Endothelial cell of umbilical vein (primary cell): ENCODE measurements around the gene CNST. TPM values are rescaled to one million over a fixed set of nuclear protein-coding genes. Genes with fewer than 3 reads are reported as not detected.

Experiments
- BruUV-seq: library from RNA; stranded (reverse); fragments of 400-500 nt; replicated peaks from 2 replicates; lab custom pipeline; 2021; lab: Mats Ljungman, UMichigan
- CTCF ChIA-PET: fragments of 300-600, 350-600 bp; sonication (Branson Sonifier 250); formaldehyde crosslinking; loops from one replicate; lab custom pipeline; 2021; ENCODE audit warnings: antibody characterized with exemption, inconsistent platforms; lab: Charles Lee
- POLR2A ChIA-PET: fragments of 300-600, 350-600 bp; sonication (Branson Sonifier 250); formaldehyde crosslinking; loops from one replicate; lab custom pipeline; 2021; ENCODE audit warnings: antibody characterized with exemption, inconsistent platforms; lab: Charles Lee
- DNase-seq: peaks from one replicate; pipeline ENCODE4 v3.0.0-alpha.2; 2011; ENCODE audit warnings: low read depth, low spot score
- FAIRE-seq: peaks from 2 replicates; lab custom pipeline; 2011; peaks lifted over from hg19 to GRCh38; lab: Jason Lieb, UNC
- H2AFZ ChIP-seq: 2 replicates; pipeline ENCODE4 v1.6.0; 2012; ENCODE audit warnings: low read depth, low read length, control low read depth, inconsistent platforms
- H3K27ac ChIP-seq: 2 replicates; pipeline ENCODE4 v1.5.1; 2011; ENCODE audit warnings: low read depth, mild to moderate bottlenecking, control low read depth, low read length, moderate library complexity; ENCODE audit not compliant: insufficient read depth
- H3K27me3 ChIP-seq, 2 experiments: 2 replicates each; pipeline versions ENCODE4 v1.6.0 to v1.6.1; 2011; ENCODE audit warnings: low read length in 2 of 2, mixed read lengths in 1 of 2; ENCODE audit not compliant: control insufficient read depth in 2 of 2, insufficient read depth in 2 of 2
- H3K36me3 ChIP-seq, 2 experiments: 2 replicates in 1 of 2; 3 replicates in 1 of 2; pipeline ENCODE4 v1.5.1; 2011; ENCODE audit warnings: low read length in 2 of 2, mild to moderate bottlenecking in 1 of 2, moderate library complexity in 1 of 2; ENCODE audit not compliant: control insufficient read depth in 2 of 2, insufficient read depth in 2 of 2; ENCODE audit errors: extremely low read depth in 1 of 2
- H3K4me1 ChIP-seq: 3 replicates; pipeline ENCODE4 v1.5.1; 2011; ENCODE audit warnings: mild to moderate bottlenecking, low read length; ENCODE audit not compliant: control insufficient read depth, insufficient read depth; ENCODE audit errors: extremely low read depth
- H3K4me2 ChIP-seq: 2 replicates; pipeline ENCODE4 v1.6.1; 2011; ENCODE audit warnings: low read length, control low read depth, mixed read lengths; ENCODE audit not compliant: insufficient read depth
- H3K4me3 ChIP-seq, 3 experiments: fragments of 200-600 bp in 1 of 3; sonication (generic), shearing (Covaris generic) in 1 of 3; replicated peaks in 1 of 3; 2 replicates each; pipeline ENCODE4 v1.5.1; 2011 to 2016; ENCODE audit warnings: control low read depth in 3 of 3, low read length in 3 of 3, mild to moderate bottlenecking in 2 of 3, inconsistent platforms in 1 of 3, low read depth in 1 of 3, moderate library complexity in 1 of 3; ENCODE audit not compliant: insufficient read depth in 1 of 3
- H3K79me2 ChIP-seq: 2 replicates; pipeline ENCODE4 v1.6.0; 2012; ENCODE audit warnings: low read length, inconsistent platforms; ENCODE audit not compliant: control insufficient read depth, insufficient read depth
- H3K9ac ChIP-seq: replicated peaks from 2 replicates; pipeline ENCODE3; 2011; ENCODE audit warnings: low read length, control low read depth; ENCODE audit not compliant: insufficient read depth; ENCODE audit errors: extremely low read depth
- H3K9me1 ChIP-seq: replicated peaks from 3 replicates; pipeline ENCODE4 v1.6.0; 2011; ENCODE audit warnings: mild to moderate bottlenecking, low read length; ENCODE audit not compliant: control insufficient read depth, insufficient read depth; ENCODE audit errors: extremely low read depth
- H3K9me3 ChIP-seq: replicated peaks from 2 replicates; pipeline ENCODE4 v1.5.1; 2012; ENCODE audit warnings: low read length, inconsistent platforms; ENCODE audit not compliant: control insufficient read depth, insufficient read depth
- H4K20me1 ChIP-seq: replicated peaks from 2 replicates; pipeline ENCODE3; 2011; ENCODE audit warnings: mild to moderate bottlenecking, low read length; ENCODE audit not compliant: control insufficient read depth, insufficient read depth; ENCODE audit errors: extremely low read depth
- EZH2 ChIP-seq: IDR thresholded peaks from 2 replicates; pipeline ENCODE4 v1.6.1; 2012; ENCODE audit warnings: borderline replicate concordance, low read depth, mild to moderate bottlenecking, moderate library complexity, low read length, inconsistent platforms; ENCODE audit not compliant: severe bottlenecking
- FOS ChIP-seq: IDR thresholded peaks from 2 replicates; pipeline ENCODE4 v1.6.1; 2011; ENCODE audit warnings: mild to moderate bottlenecking, low read length, moderate library complexity, borderline replicate concordance; ENCODE audit not compliant: insufficient read depth
- GATA2 ChIP-seq: IDR thresholded peaks from 2 replicates; pipeline ENCODE4 v1.7.0; 2011; ENCODE audit warnings: low read depth, mild to moderate bottlenecking, moderate library complexity, mixed read lengths, low read length; ENCODE audit not compliant: insufficient read length, insufficient read depth
- JUN ChIP-seq: IDR thresholded peaks from 2 replicates; pipeline ENCODE4 v1.6.1; 2011; ENCODE audit warnings: borderline replicate concordance, low read depth; ENCODE audit not compliant: insufficient read length, insufficient read depth
- MAX ChIP-seq: IDR thresholded peaks from 2 replicates; pipeline ENCODE4 v1.6.1; 2011; ENCODE audit not compliant: insufficient read depth, insufficient read length
- MYC ChIP-seq: IDR thresholded peaks from one replicate; pipeline ENCODE4 v1.6.1; 2011; ENCODE audit warnings: mild to moderate bottlenecking, low read depth, low read length
- POLR2A ChIP-seq: IDR thresholded peaks from 2 replicates; pipeline ENCODE4 v1.6.1; 2012; ENCODE audit warnings: low read depth, mild to moderate bottlenecking, control low read depth, low read length
- POLR2AphosphoS5 ChIP-seq: IDR thresholded peaks from 2 replicates; pipeline ENCODE4 v1.6.1; 2012; ENCODE audit warnings: low read depth, mild to moderate bottlenecking, control low read depth, low read length, moderate library complexity; ENCODE audit not compliant: insufficient read depth
- dilution Hi-C: fragments of 300-500 bp; cut with MboI; formaldehyde crosslinking; loops from one replicate; pipeline ENCODE4 v1.15.0; 2019; ENCODE audit warnings: low sequenced_read_pairs; ENCODE audit not compliant: extremely low pct_ligation_motif_present
- intact Hi-C: fragments of 100-400 bp; cut with micrococcal nuclease; formaldehyde crosslinking; loops from one replicate; pipeline ENCODE4 v1.10.0; 2022
- polyA plus RNA-seq, 4 experiments: library from polyadenylated mRNA; depleted of rRNA in 3 of 4; stranded (reverse) in 3 of 4; unstranded in 1 of 4; fragments of >200 nt; gene quantifications; 2 replicates each; pipeline versions ENCODE4 v1.2.1 to v1.2.3, GENCODE V29; 2011 to 2012; ENCODE audit warnings: missing spikeins in 1 of 4
- total RNA-seq: library from RNA; stranded (reverse); gene quantifications from 2 replicates; pipeline ENCODE4 v1.2.3, GENCODE V29; 2021
- TF ChIP-seq, protein P1 (sequence below), 2 donors: IDR thresholded peaks; 1 replicate in 1 of 2; 2 replicates in 1 of 2; pipeline ENCODE4 v1.5.1; 2011; ENCODE audit warnings: low read length in 2 of 2, mild to moderate bottlenecking in 2 of 2, moderate library complexity in 2 of 2, control low read depth in 1 of 2, inconsistent platforms in 1 of 2, low read depth in 1 of 2; ENCODE audit not compliant: insufficient read depth in 1 of 2; ENCODE audit errors: extremely low read depth in 1 of 2

The CNST gene
- total and polyA plus RNA-seq, 2 donors (not counting 3 experiments of a cell fraction or from before 2014, with no cell fraction given), result 6.3 to 18.1 TPM

DNA sequence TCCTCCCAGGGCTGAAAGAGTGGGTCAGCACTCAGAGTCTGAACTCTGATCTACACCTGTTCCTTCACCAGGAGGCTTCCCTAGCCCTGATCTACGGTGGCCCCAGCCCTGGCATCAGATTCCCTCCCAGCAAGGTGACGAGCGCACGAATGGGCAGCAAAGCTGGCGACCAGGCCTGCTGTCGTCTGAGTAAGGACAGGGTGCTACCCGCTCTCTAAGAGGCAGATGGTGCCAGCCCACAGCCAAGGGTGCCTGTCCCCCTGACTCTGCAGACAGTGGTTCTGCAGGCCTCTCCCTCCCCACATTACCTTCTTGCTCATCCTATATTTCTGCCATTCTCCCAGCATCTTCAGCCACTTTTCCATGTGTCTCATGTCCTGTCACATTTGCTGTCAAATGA is 48.9 kb upstream of the CNST start:
- peaks cover 4% of the 10 kb centered on the region for H3K9me3 ChIP-seq
- TF ChIP-seq POLR2A, result no peak
- no peak for TF ChIP-seq MAX
- TF ChIP-seq MYC, result no peak
- H3K9me1 ChIP-seq, result no peaks in the 10 kb centered on the region
- H3K36me3 ChIP-seq, result no peaks in the 10 kb centered on the region
- ChIA-PET POLR2A (no interaction called here), CTCF (interaction anchor here (0.9 kb wide), 1 partner anchor 13 kb away, joined by 4 read pairs; no protein-coding TSS in a partner anchor)
- H3K27me3 ChIP-seq, result no peaks in the 10 kb centered on the region
- no peaks in the 10 kb centered on the region for H3K4me1 ChIP-seq
- no peak overlapping the region for H3K9ac ChIP-seq
- no peak for FAIRE-seq
- no peak overlapping the region for H3K4me2 ChIP-seq
- no peak overlapping the region for H3K27ac ChIP-seq
- H4K20me1 ChIP-seq, result no peaks in the 10 kb centered on the region
- dilution Hi-C loops, result no loop called here
- no TSS peak for BruUV-seq
- intact Hi-C loops, result no loop called here
- no peak overlapping the region for H3K4me3 ChIP-seq
- no peaks in the 10 kb centered on the region for H3K79me2 ChIP-seq
- DNase-seq, result no peak
- H2AFZ ChIP-seq, result no peak overlapping the region

GRCh38 chr1:246518456-246519205 is 47.6 kb upstream of the CNST start:
- BruUV-seq, result no TSS peak
- Histone ChIP-seq H3K4me3 (no peak overlapping the region), H4K20me1 (no peaks in the 10 kb centered on the region), H3K79me2 (no peaks in the 10 kb centered on the region), H3K27me3 (no peaks in the 10 kb centered on the region), H3K27ac (no peak overlapping the region), H3K4me2 (no peak overlapping the region), H3K9me1 (no peaks in the 10 kb centered on the region), H3K4me1 (no peaks in the 10 kb centered on the region), H3K9ac (no peak overlapping the region), H3K36me3 (no peaks in the 10 kb centered on the region), H2AFZ (no peak overlapping the region), H3K9me3 (peaks cover 4% of the 10 kb centered on the region)
- intact Hi-C loops (no loop called here), dilution Hi-C loops (no loop called here)
- no peak for TF ChIP-seq POLR2A
- no peak for TF ChIP-seq GATA2
- TF ChIP-seq POLR2AphosphoS5, result no peak
- TF ChIP-seq MAX, result no peak
- no peak for TF ChIP-seq FOS
- TF ChIP-seq, protein P1, sequence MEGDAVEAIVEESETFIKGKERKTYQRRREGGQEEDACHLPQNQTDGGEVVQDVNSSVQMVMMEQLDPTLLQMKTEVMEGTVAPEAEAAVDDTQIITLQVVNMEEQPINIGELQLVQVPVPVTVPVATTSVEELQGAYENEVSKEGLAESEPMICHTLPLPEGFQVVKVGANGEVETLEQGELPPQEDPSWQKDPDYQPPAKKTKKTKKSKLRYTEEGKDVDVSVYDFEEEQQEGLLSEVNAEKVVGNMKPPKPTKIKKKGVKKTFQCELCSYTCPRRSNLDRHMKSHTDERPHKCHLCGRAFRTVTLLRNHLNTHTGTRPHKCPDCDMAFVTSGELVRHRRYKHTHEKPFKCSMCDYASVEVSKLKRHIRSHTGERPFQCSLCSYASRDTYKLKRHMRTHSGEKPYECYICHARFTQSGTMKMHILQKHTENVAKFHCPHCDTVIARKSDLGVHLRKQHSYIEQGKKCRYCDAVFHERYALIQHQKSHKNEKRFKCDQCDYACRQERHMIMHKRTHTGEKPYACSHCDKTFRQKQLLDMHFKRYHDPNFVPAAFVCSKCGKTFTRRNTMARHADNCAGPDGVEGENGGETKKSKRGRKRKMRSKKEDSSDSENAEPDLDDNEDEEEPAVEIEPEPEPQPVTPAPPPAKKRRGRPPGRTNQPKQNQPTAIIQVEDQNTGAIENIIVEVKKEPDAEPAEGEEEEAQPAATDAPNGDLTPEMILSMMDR (IDR thresholded peaks at IDR 0.05; ENCODE audit: extremely low read depth in 1 of 2, insufficient read depth in 1 of 2, low read depth in 1 of 2, low read length in 2 of 2), result no peak
- TF ChIP-seq JUN, result no peak
- TF ChIP-seq MYC, result no peak
- TF ChIP-seq EZH2, result no peak
- no peak for FAIRE-seq
- ChIA-PET POLR2A (no interaction called here), CTCF (interaction anchor here (0.9 kb wide), 1 partner anchor 11 kb away, joined by 4 read pairs; no protein-coding TSS in a partner anchor)
- no peak for DNase-seq
